GM12801 (cell line): ENCODE data around the gene ATRX.

Experiments
- CTCF ChIP-seq: IDR thresholded peaks from one replicate; pipeline ENCODE4 v1.5.1; 2011; ENCODE audit warnings: control low read depth; ENCODE audit not compliant: insufficient read length; ENCODE audit errors: extremely low read depth

ATRX gene

GRCh38 chrX:77572322-77572721 lies 213.7 kb downstream of the ATRX start:
- TF ChIP-seq CTCF: no peak

GRCh38 chrX:77565278-77565677 lies 220.7 kb downstream of the ATRX start:
- no peak for TF ChIP-seq CTCF

GRCh38 chrX:77564823-77565222 lies 221.2 kb downstream of the ATRX start:
- no peak for TF ChIP-seq CTCF

GRCh38 chrX:77561372-77561771 lies 224.6 kb downstream of the ATRX start:
- TF ChIP-seq CTCF: no peak

DNA sequence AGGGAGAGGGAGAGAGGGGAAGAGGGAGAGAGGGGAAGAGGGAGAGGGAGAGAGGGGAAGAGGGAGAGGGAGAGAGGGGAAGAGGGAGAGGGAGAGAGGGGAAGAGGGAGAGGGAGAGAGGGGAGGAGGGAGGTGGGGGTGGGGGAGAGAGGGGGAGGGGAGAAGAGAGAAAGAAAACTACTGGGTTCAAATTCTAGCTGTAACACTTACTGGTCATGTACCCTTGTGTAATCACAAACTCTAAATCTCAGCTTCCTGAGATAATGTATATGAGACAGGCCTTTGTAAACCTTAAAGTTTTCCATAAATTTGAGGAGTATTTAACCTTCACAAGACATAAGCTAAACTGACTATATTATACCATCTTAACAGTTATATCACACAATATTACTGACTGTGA lies 229.7 kb downstream of the ATRX start:
- no peak for TF ChIP-seq CTCF

DNA sequence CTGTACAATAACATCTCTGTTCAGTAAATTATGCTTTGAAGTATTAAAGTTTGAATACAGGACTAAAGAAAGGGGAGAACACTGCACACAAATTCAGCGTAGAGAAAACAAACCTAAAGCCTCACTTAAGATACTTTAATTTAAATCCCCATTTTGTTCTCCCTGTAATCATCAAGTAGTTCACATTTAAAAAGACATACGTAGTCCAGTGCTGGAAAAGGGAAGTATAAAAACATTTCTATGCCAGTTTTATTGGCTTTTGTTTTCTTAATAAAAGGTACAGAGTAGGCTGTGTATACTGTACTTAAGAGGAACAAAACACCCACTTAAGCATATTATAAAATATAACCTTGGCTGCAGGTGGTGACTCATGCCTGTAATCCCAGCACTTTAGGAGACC lies 237.3 kb downstream of the ATRX start:
- no peak for TF ChIP-seq CTCF

GRCh38 chrX:77528034-77528433 lies 258.0 kb downstream of the ATRX start:
- TF ChIP-seq CTCF: no peak
